ENCODE results near the gene SDK2.

The SDK2 gene

GRCh38 chr17:73531158-73531557, 113.1 kb downstream of the SDK2 start:
- no peak for DNase-seq

GRCh38 chr17:73528679-73529078, 115.6 kb downstream of the SDK2 start:
- no peak for DNase-seq

GRCh38 chr17:73526952-73527351, 117.3 kb downstream of the SDK2 start:
- DNase-seq = no peak

GRCh38 chr17:73524941-73525679, 119.1 kb downstream of the SDK2 start:
- no peak for DNase-seq

- DNase-seq = no peak
Observed at GRCh38 chr17:73522696-73523095, 121.5 kb downstream of the SDK2 start.

- DNase-seq = no peak
Observed at GRCh38 chr17:73522107-73522506, 122.1 kb downstream of the SDK2 start.

- no peak for DNase-seq
Observed at GRCh38 chr17:73521376-73521775, 122.9 kb downstream of the SDK2 start.

GRCh38 chr17:73520369-73520761, 123.9 kb downstream of the SDK2 start:
- DNase-seq = no peak

GRCh38 chr17:73519714-73520368, 124.4 kb downstream of the SDK2 start:
- DNase-seq = no peak

GRCh38 chr17:73519011-73519410, 125.2 kb downstream of the SDK2 start:
- DNase-seq = no peak

- DNase-seq = no peak
Observed at GRCh38 chr17:73516431-73516830, 127.8 kb downstream of the SDK2 start.

GRCh38 chr17:73514146-73514863, 129.9 kb downstream of the SDK2 start:
- no peak for DNase-seq

- peak; percentile 12 to 41 for DNase-seq
Observed at GRCh38 chr17:73513426-73513825, 130.8 kb downstream of the SDK2 start.

GRCh38 chr17:73511719-73512115, 132.5 kb downstream of the SDK2 start:
- no peak for DNase-seq

GRCh38 chr17:73510981-73511718, 133.1 kb downstream of the SDK2 start:
- peak; percentile 46 to 85 for DNase-seq

GRCh38 chr17:73508931-73509605, 135.2 kb downstream of the SDK2 start:
- DNase-seq = no peak

- no peak for DNase-seq
Observed at GRCh38 chr17:73508057-73508930, 136.0 kb downstream of the SDK2 start.

- DNase-seq = no peak
Observed at GRCh38 chr17:73506470-73507435, 137.5 kb downstream of the SDK2 start.

- no peak for DNase-seq
Observed at GRCh38 chr17:73503560-73503959, 140.7 kb downstream of the SDK2 start.

GRCh38 chr17:73500414-73500999, 143.7 kb downstream of the SDK2 start:
- DNase-seq = no peak

Measured in hippocampal formation (tissue), 2 donors.